ENCODE data around the gene UBA52. TPM values are rescaled to one million over a fixed set of nuclear protein-coding genes. Genes with fewer than 3 reads are reported as not detected.

The UBA52 gene
- total RNA-seq, 3 donors from 2014 or later: 729 to 865 (median 831) TPM

GRCh38 chr19:18605546-18606280, 34.1 kb downstream of the UBA52 start:
- H3K27me3 ChIP-seq: peaks cover 17 to 65% of the 10 kb centered on the region in 2 donors
- peaks cover 11 to 12% of the 10 kb centered on the region in 2 donors for H3K4me1 ChIP-seq
- H3K9me3 ChIP-seq: no peaks in the 10 kb centered on the region
- TF ChIP-seq POLR2AphosphoS5 (IDR thresholded peaks at IDR 0.05) (no peak), POLR2A (IDR thresholded peaks at IDR 0.05) (no peak)
- TF ChIP-seq, protein P1, sequence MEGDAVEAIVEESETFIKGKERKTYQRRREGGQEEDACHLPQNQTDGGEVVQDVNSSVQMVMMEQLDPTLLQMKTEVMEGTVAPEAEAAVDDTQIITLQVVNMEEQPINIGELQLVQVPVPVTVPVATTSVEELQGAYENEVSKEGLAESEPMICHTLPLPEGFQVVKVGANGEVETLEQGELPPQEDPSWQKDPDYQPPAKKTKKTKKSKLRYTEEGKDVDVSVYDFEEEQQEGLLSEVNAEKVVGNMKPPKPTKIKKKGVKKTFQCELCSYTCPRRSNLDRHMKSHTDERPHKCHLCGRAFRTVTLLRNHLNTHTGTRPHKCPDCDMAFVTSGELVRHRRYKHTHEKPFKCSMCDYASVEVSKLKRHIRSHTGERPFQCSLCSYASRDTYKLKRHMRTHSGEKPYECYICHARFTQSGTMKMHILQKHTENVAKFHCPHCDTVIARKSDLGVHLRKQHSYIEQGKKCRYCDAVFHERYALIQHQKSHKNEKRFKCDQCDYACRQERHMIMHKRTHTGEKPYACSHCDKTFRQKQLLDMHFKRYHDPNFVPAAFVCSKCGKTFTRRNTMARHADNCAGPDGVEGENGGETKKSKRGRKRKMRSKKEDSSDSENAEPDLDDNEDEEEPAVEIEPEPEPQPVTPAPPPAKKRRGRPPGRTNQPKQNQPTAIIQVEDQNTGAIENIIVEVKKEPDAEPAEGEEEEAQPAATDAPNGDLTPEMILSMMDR (IDR thresholded peaks at IDR 0.05): no peak
- intact Hi-C loops (cut with DNase I; ENCODE audit: low total_unique reads): no loop called here
- no peak for DNase-seq (ENCODE audit: low spot score in 2 of 2)
- H3K4me3 ChIP-seq: peak overlapping the region; percentile 47 to 59 (median 51)
- H3K27ac ChIP-seq: no peak overlapping the region
- H3K36me3 ChIP-seq: no peaks in the 10 kb centered on the region

DNA sequence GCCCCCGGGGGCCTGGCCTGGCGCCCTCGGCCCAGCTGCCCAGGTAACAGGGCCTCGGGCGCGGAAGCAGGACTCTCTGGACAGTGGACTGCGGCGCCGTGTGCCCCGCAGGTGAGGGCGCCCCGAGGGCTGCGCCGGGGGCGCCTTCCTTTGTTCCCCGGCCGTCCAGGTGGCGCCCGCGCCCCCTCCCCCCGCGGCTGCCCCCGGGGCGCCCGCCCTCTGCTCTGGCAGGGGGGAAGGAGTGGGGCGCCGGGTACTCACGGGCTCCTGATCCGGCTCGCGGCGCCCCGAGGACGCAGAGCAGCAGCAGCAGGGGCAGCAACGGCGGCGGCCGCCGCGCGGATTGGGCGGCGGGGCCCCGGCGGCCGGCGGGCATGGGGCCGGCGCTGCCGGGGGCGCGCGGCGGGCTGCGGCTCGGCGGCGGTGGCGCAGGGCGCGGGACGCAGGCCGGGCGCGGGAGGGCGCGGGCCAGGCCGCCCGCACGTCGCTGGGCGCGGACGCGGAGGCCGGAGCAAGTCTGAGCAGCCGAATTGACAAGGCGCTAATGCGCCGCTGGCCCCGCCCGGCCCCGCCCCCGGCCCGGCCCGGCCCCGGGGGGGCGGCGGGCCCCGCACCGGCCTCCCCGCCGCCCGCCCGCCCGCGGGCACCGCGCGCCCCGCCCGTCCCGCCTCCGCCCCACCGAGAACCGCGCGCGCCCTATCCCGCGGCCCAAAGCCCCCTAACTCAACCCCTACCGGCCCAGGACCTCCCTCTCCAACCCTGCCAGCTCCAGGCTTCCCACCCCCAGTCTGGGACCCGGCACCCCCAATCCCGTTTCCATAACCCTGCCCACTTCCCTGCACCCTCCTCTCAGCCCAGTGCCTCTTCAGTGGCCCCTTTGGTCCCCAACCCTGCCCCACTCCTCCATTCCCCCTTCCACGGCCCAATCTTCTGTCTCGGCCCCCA, 34.9 kb downstream of the UBA52 start, which contains the start of gene CRLF1:
TSS of gene CRLF1 (minus strand) at position 519 of the 945 bp plus-strand sequence. CDS start at position 376, 143 bp downstream.
- peaks cover 12 to 13% of the 10 kb centered on the region in 2 donors for H3K4me1 ChIP-seq
- intact Hi-C loops (cut with DNase I; ENCODE audit: low total_unique reads): no loop called here
- H3K27ac ChIP-seq: no peak within 1 kb of the TSS
- peak within 1 kb of the TSS; percentile 47 to 63 (median 51) for H3K4me3 ChIP-seq
- no peak for DNase-seq (ENCODE audit: low spot score in 2 of 2)
- peaks cover 21 to 73% of the 10 kb centered on the region in 2 donors for H3K27me3 ChIP-seq
- H3K9me3 ChIP-seq: no peaks in the 10 kb centered on the region
- H3K36me3 ChIP-seq: no peaks in the 10 kb centered on the region
- TF ChIP-seq, protein P1 (IDR thresholded peaks at IDR 0.05): no peak
- no peak for TF ChIP-seq POLR2A (IDR thresholded peaks at IDR 0.05)
- TF ChIP-seq POLR2AphosphoS5 (IDR thresholded peaks at IDR 0.05): no peak

GRCh38 chr19:18607226-18608101, 35.8 kb downstream of the UBA52 start:
- TF ChIP-seq, protein P1 (IDR thresholded peaks at IDR 0.05): no peak
- TF ChIP-seq POLR2AphosphoS5 (IDR thresholded peaks at IDR 0.05) (no peak), POLR2A (IDR thresholded peaks at IDR 0.05) (no peak)
- intact Hi-C loops (cut with DNase I; ENCODE audit: low total_unique reads): no loop called here
- no peaks in the 10 kb centered on the region for H3K36me3 ChIP-seq
- H3K27ac ChIP-seq: no peak overlapping the region
- H3K9me3 ChIP-seq: no peaks in the 10 kb centered on the region
- H3K4me1 ChIP-seq: peaks cover 12 to 19% of the 10 kb centered on the region in 2 donors
- peaks cover 23 to 82% of the 10 kb centered on the region in 2 donors for H3K27me3 ChIP-seq
- no peak for DNase-seq (ENCODE audit: low spot score in 2 of 2)
- peak overlapping the region; percentile 35 to 63 (median 47) for H3K4me3 ChIP-seq

- TF ChIP-seq, protein P1 (IDR thresholded peaks at IDR 0.05): no peak
- TF ChIP-seq POLR2A (IDR thresholded peaks at IDR 0.05): no peak
- no peak for TF ChIP-seq POLR2AphosphoS5 (IDR thresholded peaks at IDR 0.05)
- Histone ChIP-seq H3K4me1 (peaks cover 12 to 22% of the 10 kb centered on the region in 2 donors), H3K4me3 (no peak overlapping the region), H3K36me3 (no peaks in the 10 kb centered on the region), H3K27me3 (peaks cover 23 to 90% of the 10 kb centered on the region in 2 donors), H3K27ac (no peak overlapping the region), H3K9me3 (no peaks in the 10 kb centered on the region)
- intact Hi-C loops (cut with DNase I; ENCODE audit: low total_unique reads): no loop called here
- DNase-seq (ENCODE audit: low spot score in 2 of 2): no peak
These were observed 36.6 kb downstream of the UBA52 start for GRCh38 chr19:18608102-18608804.

Measured in breast epithelium (tissue), 4 donors.